Measurements from ENCODE around the gene ALDH1A3.

Gene ALDH1A3

DNA sequence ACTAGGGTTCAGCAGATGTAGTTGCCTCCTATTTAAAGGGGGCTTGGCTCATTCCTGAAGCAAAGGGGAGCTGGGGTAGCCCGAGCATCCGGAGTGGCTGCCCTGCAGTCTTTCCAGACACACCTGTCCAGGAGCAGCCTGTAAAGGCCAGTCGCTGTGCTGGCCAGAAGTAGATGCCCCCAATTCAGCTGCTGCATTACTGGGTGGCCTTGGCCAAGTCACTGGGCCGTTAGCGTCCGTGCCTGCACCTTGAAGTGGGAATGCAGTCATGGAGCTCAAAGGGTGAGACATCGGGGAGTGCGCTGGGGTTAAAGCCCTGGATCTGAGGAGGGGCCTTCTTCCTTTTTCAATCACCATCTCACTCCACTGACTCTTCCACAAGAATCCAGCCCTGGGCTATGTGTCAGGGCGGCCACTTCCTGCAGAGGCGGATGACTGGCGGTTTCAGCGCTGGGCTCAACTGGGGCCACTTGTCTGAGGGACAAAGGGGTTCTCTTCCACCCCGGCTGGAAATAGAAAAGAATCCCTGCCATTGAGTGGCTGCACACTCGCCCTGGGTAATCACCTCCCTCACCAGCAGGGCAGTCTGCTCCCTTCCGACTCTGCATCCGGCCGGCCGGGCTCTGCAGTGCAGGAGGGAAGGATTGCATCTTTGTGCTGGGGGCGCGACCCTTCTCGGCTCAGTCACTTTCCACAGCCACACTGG is 11.8 kb downstream of the ALDH1A3 start:
- TF ChIP-seq, protein P1, sequence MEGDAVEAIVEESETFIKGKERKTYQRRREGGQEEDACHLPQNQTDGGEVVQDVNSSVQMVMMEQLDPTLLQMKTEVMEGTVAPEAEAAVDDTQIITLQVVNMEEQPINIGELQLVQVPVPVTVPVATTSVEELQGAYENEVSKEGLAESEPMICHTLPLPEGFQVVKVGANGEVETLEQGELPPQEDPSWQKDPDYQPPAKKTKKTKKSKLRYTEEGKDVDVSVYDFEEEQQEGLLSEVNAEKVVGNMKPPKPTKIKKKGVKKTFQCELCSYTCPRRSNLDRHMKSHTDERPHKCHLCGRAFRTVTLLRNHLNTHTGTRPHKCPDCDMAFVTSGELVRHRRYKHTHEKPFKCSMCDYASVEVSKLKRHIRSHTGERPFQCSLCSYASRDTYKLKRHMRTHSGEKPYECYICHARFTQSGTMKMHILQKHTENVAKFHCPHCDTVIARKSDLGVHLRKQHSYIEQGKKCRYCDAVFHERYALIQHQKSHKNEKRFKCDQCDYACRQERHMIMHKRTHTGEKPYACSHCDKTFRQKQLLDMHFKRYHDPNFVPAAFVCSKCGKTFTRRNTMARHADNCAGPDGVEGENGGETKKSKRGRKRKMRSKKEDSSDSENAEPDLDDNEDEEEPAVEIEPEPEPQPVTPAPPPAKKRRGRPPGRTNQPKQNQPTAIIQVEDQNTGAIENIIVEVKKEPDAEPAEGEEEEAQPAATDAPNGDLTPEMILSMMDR (IDR thresholded peaks at IDR 0.05; ENCODE audit: low read depth, low read length): no peak

DNA sequence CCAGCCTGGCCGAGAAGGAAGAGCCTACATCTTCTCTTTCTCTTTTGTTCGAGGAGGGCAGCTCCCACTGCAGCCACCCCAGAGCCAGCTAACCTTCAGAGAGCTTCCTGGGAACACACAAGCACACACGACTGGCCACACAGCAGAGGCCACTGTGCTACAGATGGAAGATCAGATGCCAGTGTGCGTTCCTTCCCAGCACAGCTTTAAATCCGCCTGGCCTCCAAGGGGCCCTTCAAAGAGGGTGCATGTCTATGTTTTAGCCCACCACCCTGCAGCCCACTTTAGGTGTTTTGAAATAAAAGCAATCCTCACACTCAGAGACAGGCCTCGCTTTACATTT is 12.4 kb downstream of the ALDH1A3 start:
- TF ChIP-seq, protein P1 (IDR thresholded peaks at IDR 0.05; ENCODE audit: low read depth, low read length): no peak
- no peak for DNase-seq (ENCODE audit: extremely low read depth, low read depth)

More for the DNA sequence above, 11.8 kb downstream of the ALDH1A3 start:
- DNase-seq (ENCODE audit: extremely low read depth, low read depth): no peak

DNA sequence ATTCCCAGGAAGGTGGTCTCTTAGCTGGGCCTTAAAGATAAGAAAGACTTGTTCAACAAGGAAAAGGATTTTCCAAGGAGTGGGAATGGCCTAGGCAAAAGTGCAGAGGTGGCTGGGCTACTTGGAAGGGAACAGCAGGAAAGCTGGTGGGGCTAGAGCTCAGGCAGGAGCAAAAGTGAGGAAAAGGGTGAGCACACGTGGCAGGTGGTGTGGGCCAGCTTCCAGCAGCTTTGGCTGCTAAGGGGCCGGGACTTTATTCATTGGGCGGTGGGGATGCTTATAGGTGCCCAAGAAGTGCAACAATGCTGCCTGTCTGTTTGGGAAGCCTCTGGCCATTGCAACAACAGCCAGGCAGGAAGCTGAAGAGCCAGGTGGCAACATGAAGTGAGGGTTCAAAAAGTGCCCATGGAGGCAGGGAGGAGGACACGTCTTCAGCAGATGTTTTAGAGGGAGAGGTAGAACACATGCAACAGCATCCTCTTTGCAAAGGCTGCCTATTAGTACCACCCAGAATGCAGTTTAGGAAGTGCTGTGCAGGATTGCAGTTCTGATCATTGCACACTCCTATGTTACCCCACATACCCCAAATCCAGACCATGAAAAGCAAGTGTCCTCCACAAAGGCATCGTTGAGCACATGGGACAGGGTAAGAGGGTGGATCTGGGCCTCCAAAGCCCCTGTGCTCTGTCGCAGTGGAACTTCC is 13.8 kb downstream of the ALDH1A3 start:
- DNase-seq (ENCODE audit: extremely low read depth, low read depth): no peak
- TF ChIP-seq, protein P1 (IDR thresholded peaks at IDR 0.05; ENCODE audit: low read depth, low read length): no peak

DNA sequence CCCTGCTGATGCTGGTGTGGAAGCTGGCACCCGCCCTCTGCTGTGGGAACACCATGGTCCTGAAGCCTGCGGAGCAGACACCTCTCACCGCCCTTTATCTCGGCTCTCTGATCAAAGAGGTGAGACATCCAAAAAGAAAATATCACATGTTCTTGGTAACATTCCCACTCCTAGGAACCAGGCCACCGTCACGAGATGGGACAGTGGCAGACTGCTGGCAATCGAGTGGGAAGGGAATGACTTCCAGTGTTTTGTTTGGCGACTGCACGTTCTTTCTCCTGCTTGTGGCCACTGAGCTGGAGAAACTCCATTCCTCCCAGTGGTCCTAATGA is 14.3 kb downstream of the ALDH1A3 start:
- TF ChIP-seq, protein P1 (IDR thresholded peaks at IDR 0.05; ENCODE audit: low read depth, low read length): no peak
- no peak for DNase-seq (ENCODE audit: extremely low read depth, low read depth)

DNA sequence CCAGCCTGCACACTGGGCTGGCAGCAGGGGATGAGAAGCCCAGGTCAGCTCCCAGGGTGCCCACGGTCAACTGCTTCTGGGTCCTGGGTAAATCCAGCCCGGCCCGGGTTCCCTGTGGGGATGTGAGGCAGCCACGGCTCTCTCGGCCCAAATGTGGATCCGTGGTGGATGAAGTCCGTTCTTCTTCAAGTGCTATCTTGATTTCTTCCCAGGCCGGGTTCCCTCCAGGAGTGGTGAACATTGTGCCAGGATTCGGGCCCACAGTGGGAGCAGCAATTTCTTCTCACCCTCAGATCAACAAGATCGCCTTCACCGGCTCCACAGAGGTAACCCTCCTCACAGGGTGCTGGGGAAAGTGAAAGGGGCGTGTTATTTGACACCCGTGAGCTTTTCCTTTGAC is 16.1 kb downstream of the ALDH1A3 start:
- no peak for DNase-seq (ENCODE audit: extremely low read depth, low read depth)
- TF ChIP-seq, protein P1 (IDR thresholded peaks at IDR 0.05; ENCODE audit: low read depth, low read length): no peak

DNA sequence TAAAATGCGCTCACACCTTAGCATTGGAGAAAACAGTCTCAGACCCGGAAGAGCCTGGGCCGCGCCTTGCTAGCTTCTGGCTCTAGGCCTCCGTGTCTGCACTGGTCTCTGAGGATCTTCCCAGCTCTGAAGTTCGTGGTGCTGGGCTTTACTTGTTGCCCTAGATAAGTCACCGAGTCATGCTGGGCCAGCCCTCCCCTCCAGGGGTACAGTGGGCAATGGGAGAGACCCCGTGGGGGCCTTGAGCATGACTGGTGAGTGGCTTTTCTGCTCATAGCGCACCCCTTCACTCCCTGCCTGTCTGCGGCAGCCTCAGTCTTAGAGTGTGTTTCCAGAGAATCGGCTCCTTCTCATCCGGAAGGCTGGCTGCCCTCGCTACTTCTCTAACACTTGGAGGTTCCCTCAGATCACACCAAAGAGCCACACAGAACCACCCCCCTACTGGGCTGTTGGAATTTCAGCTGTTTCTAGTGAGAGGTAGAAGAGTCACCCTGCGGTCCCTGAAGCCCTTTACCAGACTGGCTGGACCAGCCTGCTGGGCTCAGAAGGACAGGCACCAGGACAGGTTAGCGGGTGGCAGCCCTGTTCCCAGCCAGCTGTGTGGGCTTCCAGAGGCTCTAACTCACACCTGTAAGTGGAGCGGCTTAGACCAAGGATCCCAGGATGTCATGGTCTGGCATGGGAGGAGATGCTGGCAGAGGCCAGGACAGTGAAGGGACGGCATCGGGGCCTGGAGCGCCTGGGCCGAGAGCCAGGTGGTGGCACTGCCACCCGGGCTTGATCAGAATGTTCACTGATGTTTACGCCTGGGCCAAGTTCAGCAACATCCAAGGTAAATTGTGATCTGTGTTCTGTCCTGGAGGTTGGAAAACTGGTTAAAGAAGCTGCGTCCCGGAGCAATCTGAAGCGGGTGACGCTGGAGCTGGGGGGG is 17.9 kb downstream of the ALDH1A3 start:
- TF ChIP-seq, protein P1 (IDR thresholded peaks at IDR 0.05; ENCODE audit: low read depth, low read length): no peak
- no peak for DNase-seq (ENCODE audit: extremely low read depth, low read depth)

DNA sequence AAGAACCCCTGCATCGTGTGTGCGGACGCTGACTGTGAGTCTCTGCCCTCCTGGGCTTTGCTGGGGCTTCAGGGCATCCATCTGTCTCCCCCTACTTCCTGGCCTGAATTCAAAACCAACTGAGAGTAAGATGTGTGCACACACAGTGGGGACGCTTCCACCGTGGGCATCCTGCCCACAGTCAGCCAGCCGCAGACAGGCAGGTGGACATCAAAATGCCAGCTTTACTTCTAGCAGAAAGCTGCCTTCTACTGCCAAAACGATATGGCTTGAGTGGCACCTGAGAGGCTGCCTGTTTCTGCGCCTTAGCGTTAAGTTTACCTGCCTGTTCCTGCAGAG is 18.5 kb downstream of the ALDH1A3 start:
- no peak for DNase-seq (ENCODE audit: extremely low read depth, low read depth)
- TF ChIP-seq, protein P1 (IDR thresholded peaks at IDR 0.05; ENCODE audit: low read depth, low read length): no peak

All from AG09319 (cell line).